AG04449 (cell line): ENCODE measurements around the gene SLC24A4.

Experiments used
- CTCF ChIA-PET: fragments of 350-600 bp; formaldehyde crosslinking; extraction: SDS; loops from one replicate; lab custom pipeline; 2021; ENCODE audit warnings: antibody characterized with exemption; lab: Yijun Ruan, JAX
- POLR2A ChIA-PET: fragments of 400-600, 350-600 bp; formaldehyde crosslinking; extraction: SDS; loops from one replicate; lab custom pipeline; 2020; ENCODE audit warnings: antibody characterized with exemption, inconsistent platforms; lab: Yijun Ruan, JAX
- DNase-seq: peaks from one replicate; pipeline ENCODE4 v3.0.0-alpha.2; 2010; ENCODE audit warnings: low read depth, low spot score
- H3K4me3 ChIP-seq: 2 replicates; pipeline ENCODE4 v1.5.1; 2011; ENCODE audit warnings: low read depth, mild to moderate bottlenecking, control low read depth, low read length
- TF ChIP-seq, protein P1 (sequence below): IDR thresholded peaks from one replicate; pipeline ENCODE4 v1.5.1; 2011; ENCODE audit warnings: mild to moderate bottlenecking, moderate library complexity, low read length, control low read depth, inconsistent platforms; ENCODE audit not compliant: insufficient read depth; ENCODE audit errors: missing control alignments

The SLC24A4 gene

DNA sequence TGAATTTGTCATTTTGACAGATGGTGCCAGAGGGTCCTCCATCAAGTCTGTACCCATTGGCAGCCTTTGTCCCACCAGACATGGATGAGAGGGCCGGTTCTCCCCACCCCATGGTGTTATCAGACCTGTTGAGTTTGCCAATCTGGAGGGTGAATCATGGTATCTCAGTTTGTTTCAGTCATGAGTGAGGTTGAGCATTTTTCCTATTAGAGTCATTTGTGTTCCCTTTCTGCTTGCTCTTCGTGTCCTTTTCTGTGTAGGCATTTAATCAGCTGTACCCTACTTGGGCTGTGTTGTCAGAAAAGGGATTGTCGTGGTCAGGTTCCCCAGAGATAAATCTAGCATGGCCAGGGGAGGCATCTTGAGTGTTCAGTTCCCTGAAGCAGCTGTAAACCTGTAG, 30.5 kb downstream of the SLC24A4 start:
- CTCF ChIA-PET: no interaction called here
- no peak for DNase-seq
- POLR2A ChIA-PET: no interaction called here
- H3K4me3 ChIP-seq: no peak overlapping the region
- TF ChIP-seq, protein P1, sequence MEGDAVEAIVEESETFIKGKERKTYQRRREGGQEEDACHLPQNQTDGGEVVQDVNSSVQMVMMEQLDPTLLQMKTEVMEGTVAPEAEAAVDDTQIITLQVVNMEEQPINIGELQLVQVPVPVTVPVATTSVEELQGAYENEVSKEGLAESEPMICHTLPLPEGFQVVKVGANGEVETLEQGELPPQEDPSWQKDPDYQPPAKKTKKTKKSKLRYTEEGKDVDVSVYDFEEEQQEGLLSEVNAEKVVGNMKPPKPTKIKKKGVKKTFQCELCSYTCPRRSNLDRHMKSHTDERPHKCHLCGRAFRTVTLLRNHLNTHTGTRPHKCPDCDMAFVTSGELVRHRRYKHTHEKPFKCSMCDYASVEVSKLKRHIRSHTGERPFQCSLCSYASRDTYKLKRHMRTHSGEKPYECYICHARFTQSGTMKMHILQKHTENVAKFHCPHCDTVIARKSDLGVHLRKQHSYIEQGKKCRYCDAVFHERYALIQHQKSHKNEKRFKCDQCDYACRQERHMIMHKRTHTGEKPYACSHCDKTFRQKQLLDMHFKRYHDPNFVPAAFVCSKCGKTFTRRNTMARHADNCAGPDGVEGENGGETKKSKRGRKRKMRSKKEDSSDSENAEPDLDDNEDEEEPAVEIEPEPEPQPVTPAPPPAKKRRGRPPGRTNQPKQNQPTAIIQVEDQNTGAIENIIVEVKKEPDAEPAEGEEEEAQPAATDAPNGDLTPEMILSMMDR: no peak

DNA sequence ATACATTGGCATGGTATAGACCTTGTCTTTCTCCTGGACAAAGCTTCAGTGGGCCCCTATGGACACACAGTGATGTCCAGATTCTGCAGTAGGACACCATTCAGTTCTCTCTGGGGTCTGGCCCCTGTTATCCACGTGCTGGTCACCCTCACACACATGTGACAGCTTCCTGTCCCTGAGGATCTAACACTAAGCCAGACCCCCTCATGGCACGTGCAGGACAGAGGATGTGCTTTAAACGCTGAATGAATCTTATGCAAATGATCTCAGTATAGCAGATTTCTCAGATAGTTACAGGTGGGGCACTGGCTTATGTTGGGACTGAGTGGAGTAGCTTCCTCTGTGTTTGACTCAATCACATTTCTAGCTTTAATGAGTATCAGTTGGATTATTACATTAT, 33.7 kb downstream of the SLC24A4 start:
- ChIA-PET POLR2A (no interaction called here), CTCF (interaction anchor here (1.8 kb wide), 1 partner anchor 39 kb away, joined by 4 read pairs; no protein-coding TSS in a partner anchor)
- no peak overlapping the region for H3K4me3 ChIP-seq
- TF ChIP-seq, protein P1: no peak
- no peak for DNase-seq

DNA sequence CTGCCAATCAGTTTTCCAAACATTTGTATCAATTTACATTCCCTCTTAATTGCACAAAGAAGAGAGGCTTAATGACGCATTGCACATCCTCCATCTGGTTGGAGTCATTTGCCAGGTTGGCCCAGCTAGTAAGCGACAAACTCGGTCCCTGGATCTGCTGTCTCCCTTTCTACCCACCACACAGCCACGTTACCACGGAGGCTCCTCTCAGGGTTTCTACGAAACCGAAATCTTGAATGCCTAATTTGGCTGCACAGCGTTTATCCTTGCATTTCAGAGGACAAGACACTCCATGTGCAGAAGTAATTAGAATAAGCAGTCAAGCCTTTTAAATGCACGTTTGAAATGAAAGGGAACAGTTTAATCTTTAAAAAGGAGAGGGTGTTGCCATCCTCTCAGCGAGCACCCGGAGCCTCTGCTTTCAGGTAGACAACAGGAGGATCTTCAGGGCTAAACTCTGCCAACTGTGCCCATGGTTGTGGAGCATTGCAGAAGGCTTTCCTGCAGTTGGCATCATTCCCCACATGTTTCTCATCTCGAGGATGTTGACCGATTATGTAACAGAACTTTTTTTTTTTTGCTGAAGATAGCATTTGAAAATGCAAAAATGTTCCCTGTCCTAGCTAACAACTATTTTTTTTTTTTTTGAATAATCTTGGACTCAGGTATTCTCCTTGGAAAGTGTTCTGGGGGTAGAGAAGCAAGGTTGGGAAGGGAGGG, 37.8 kb downstream of the SLC24A4 start:
- TF ChIP-seq, protein P1: no peak
- DNase-seq: no peak
- POLR2A ChIA-PET: no interaction called here
- no peak overlapping the region for H3K4me3 ChIP-seq
- CTCF ChIA-PET: no interaction called here

DNA sequence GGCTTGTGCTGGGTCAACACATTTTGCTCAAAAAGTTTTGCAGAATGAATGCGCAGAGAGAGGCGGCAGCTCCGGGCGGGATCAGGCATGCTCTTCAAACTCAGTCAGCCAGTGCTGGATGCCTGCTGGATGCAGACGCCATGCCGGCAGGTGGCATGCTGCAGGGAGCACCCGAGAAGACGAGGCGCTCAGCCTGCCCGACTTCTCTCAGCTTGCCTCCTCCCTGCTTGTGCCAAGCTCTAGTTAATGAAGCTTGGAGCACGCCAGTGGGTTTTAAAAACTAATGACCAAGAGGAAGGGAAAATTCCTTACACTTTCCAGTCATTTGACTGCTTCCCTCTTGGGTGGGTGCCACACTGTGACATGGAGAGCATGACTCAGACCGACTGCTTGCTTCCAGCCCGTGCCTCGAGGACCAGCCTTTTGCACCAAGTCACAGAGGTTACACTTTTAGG, 39.8 kb downstream of the SLC24A4 start:
- POLR2A ChIA-PET: interaction anchor here (0.7 kb wide), 1 partner anchor 226 kb away, joined by 3 read pairs; no protein-coding TSS in a partner anchor
- H3K4me3 ChIP-seq: no peak overlapping the region
- TF ChIP-seq, protein P1: no peak
- DNase-seq: no peak
- CTCF ChIA-PET: no interaction called here

DNA sequence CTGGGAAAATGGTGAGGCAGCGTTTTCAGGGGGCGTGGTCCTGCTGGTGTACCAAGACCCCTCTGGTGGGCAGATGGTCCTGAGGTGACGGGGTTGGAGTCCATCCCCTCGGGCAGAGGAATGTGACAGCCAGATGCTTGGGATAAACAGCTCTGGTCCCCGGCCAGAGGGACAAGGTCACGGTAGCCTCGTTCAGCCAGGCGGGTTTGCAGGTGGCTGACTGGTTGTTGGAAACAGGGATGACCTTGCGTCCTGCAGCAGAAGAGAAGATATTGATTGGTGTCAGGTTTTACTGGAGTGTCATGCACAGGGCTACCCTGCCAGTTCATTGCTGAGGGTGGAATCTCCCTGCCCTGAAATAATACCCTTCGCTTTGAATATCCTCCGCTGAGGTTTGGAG, 43.3 kb downstream of the SLC24A4 start:
- H3K4me3 ChIP-seq: no peak overlapping the region
- TF ChIP-seq, protein P1: no peak
- ChIA-PET CTCF (no interaction called here), POLR2A (no interaction called here)
- no peak for DNase-seq

DNA sequence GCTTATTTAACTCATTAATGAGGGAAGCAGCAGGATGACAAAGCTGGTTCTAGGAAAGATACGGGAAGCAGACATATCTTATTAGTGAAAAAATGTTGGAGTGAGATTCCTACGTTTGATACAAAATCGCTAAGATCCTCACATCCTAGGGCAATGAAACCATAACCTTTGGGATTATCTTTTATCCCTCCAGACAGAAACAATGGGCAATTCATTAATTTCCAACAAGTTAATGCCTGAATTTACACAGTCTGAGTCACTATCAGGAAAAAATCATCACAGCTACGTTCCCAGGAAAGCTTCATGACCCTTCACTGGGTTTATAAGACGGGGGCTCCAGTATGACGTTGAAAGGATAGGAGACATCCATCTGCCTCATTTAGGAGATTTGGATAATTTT, 45.0 kb downstream of the SLC24A4 start:
- H3K4me3 ChIP-seq: no peak overlapping the region
- ChIA-PET POLR2A (interaction anchor here (1.4 kb wide), 1 partner anchor 381 kb away, joined by 3 read pairs; the partner anchor contains the start of gene LGMN), CTCF (no interaction called here)
- DNase-seq: no peak
- TF ChIP-seq, protein P1: no peak
